ENCODE measurements around the gene CSTPP1. TPM values are rescaled to one million over a fixed set of nuclear protein-coding genes. Genes with fewer than 3 reads are reported as not detected.

Gene CSTPP1
- total and polyA plus RNA-seq, 8 donors, result 16.4 to 146 (median 37.3) TPM

- H3K9me3 ChIP-seq, result no peaks in the 10 kb centered on the region
- H3K4me3 ChIP-seq, result no peak overlapping the region
- no peak for DNase-seq
- H3K27me3 ChIP-seq, result peaks cover 0 to 29% (median 3%) of the 10 kb centered on the region in 3 donors
- intact Hi-C loops (cut with DNase I; ENCODE audit: low total_unique reads), result loop anchor here (10.0 kb wide), 1 partner anchor 82 kb away; no protein-coding TSS in a partner anchor
- H3K4me1 ChIP-seq, result peaks cover 34 to 68% (median 61%) of the 10 kb centered on the region in 4 donors
- 92 to 95% (median 94%) methylated on average over 2 to 17 of the region's 17 CpGs for WGBS, 5 donors
- TF ChIP-seq EP300 (IDR thresholded peaks at IDR 0.05) (no peak), POLR2A (IDR thresholded peaks at IDR 0.05) (no peak), POLR2AphosphoS5 (IDR thresholded peaks at IDR 0.05) (no peak), CTCF (IDR thresholded peaks at IDR 0.05) (no peak)
- H3K27ac ChIP-seq, result peak overlapping the region in 3 of 5 donors; percentile 44 to 97 (median 86)
- H3K36me3 ChIP-seq, result peaks cover 11 to 44% (median 25%) of the 10 kb centered on the region in 4 donors
Observed at GRCh38 chr11:47182380-47182779, 245.8 kb downstream of the CSTPP1 start.

GRCh38 chr11:47183031-47183856, 246.7 kb downstream of the CSTPP1 start:
- WGBS, 5 donors, result 67 to 87% (median 77%) methylated on average over 16 to 25 of the region's 25 CpGs
- intact Hi-C loops (cut with DNase I; ENCODE audit: low total_unique reads), result loop anchor here (10.0 kb wide), 1 partner anchor 82 kb away; no protein-coding TSS in a partner anchor
- Histone ChIP-seq H3K4me3 (no peak overlapping the region), H3K27ac (peak overlapping the region in 4 of 5 donors; percentile 44 to 97 (median 88)), H3K9me3 (no peaks in the 10 kb centered on the region), H3K27me3 (peaks cover 0 to 34% (median 5%) of the 10 kb centered on the region in 3 donors), H3K36me3 (peaks cover 11 to 42% (median 23%) of the 10 kb centered on the region in 4 donors), H3K4me1 (peaks cover 30 to 68% (median 60%) of the 10 kb centered on the region in 4 donors)
- no peak for TF ChIP-seq POLR2A (IDR thresholded peaks at IDR 0.05)
- TF ChIP-seq EP300 (IDR thresholded peaks at IDR 0.05), result no peak
- no peak for TF ChIP-seq CTCF (IDR thresholded peaks at IDR 0.05)
- TF ChIP-seq POLR2AphosphoS5 (IDR thresholded peaks at IDR 0.05), result no peak
- no peak for DNase-seq

- H3K4me3 ChIP-seq, result peak overlapping the region in 1 of 4 donors; percentile 90
- WGBS, 5 donors, result 45 to 71% (median 67%) methylated on average over 7 of the region's 7 CpGs
- H3K27me3 ChIP-seq, result peaks cover 0 to 34% (median 5%) of the 10 kb centered on the region in 3 donors
- TF ChIP-seq EP300 (IDR thresholded peaks at IDR 0.05) (no peak), CTCF (IDR thresholded peaks at IDR 0.05) (no peak), POLR2AphosphoS5 (IDR thresholded peaks at IDR 0.05) (no peak), POLR2A (IDR thresholded peaks at IDR 0.05) (no peak)
- DNase-seq, result no peak
- H3K36me3 ChIP-seq, result peaks cover 11 to 35% (median 18%) of the 10 kb centered on the region in 4 donors
- H3K4me1 ChIP-seq, result peaks cover 31 to 73% (median 58%) of the 10 kb centered on the region in 4 donors
- H3K9me3 ChIP-seq, result no peaks in the 10 kb centered on the region
- peak overlapping the region; percentile 1 to 97 (median 90) for H3K27ac ChIP-seq
- intact Hi-C loops (cut with DNase I; ENCODE audit: low total_unique reads), result loop anchor here (10.0 kb wide), 1 partner anchor 81 kb away; no protein-coding TSS in a partner anchor
Observed at GRCh38 chr11:47183969-47184368, 247.4 kb downstream of the CSTPP1 start.

GRCh38 chr11:47184711-47185304, 248.2 kb downstream of the CSTPP1 start:
- peak overlapping the region; percentile 78 to 90 (median 82) for H3K4me3 ChIP-seq
- intact Hi-C loops (cut with DNase I; ENCODE audit: low total_unique reads), result loop anchor here (10.0 kb wide), 1 partner anchor 80 kb away; no protein-coding TSS in a partner anchor
- peaks cover 39 to 73% (median 60%) of the 10 kb centered on the region in 4 donors for H3K4me1 ChIP-seq
- H3K27me3 ChIP-seq, result peaks cover 0 to 34% (median 5%) of the 10 kb centered on the region in 3 donors
- 16 to 47% (median 31%) methylated on average over 9 to 13 of the region's 13 CpGs for WGBS, 5 donors
- H3K27ac ChIP-seq, result peak overlapping the region; percentile 83 to 97 (median 90)
- H3K9me3 ChIP-seq, result no peaks in the 10 kb centered on the region
- DNase-seq, result peak; percentile 85 to 87
- TF ChIP-seq POLR2A (IDR thresholded peaks at IDR 0.05), result no peak
- no peak for TF ChIP-seq EP300 (IDR thresholded peaks at IDR 0.05)
- TF ChIP-seq POLR2AphosphoS5 (IDR thresholded peaks at IDR 0.05), result no peak
- TF ChIP-seq CTCF (IDR thresholded peaks at IDR 0.05), result no peak
- H3K36me3 ChIP-seq, result peaks cover 5 to 26% (median 9%) of the 10 kb centered on the region in 4 donors

Measured in stomach (tissue), 9 donors.